NCI-H1105 treated with DMSO at 0.1 percent for 48 hours (cell line): ENCODE measurements around the gene AKNA.

Experiments
- DNase-seq: peaks from one replicate; lab custom pipeline; 2025; lab: John Stamatoyannopoulos, UW

The AKNA gene

GRCh38 chr9:114396558-114397218 is 8.9 kb upstream of the AKNA start:
- no peak for DNase-seq

- DNase-seq = no peak
These were observed 8.0 kb upstream of the AKNA start for GRCh38 chr9:114395768-114396167.

- no peak for DNase-seq
These were observed 7.5 kb upstream of the AKNA start for GRCh38 chr9:114395334-114395617.

- no peak for DNase-seq
These were observed 6.9 kb upstream of the AKNA start for GRCh38 chr9:114394523-114395333.

GRCh38 chr9:114392749-114393112 is 4.9 kb upstream of the AKNA start:
- no peak for DNase-seq

- no peak for DNase-seq
These were observed 3.2 kb upstream of the AKNA start for GRCh38 chr9:114390952-114391351.

- no peak for DNase-seq
These were observed 2.0 kb upstream of the AKNA start for GRCh38 chr9:114389612-114390368.

- DNase-seq = no peak
These were observed 1.1 kb upstream of the AKNA start for GRCh38 chr9:114388764-114389375.

GRCh38 chr9:114388357-114388682 is 538 bp upstream of the AKNA start:
- DNase-seq = no peak

GRCh38 chr9:114386886-114387679 is 699 bp downstream of the AKNA start:
- no peak for DNase-seq

GRCh38 chr9:114386361-114386885 is 1.4 kb downstream of the AKNA start:
- DNase-seq = no peak

- DNase-seq = no peak
These were observed 2.2 kb downstream of the AKNA start for GRCh38 chr9:114385397-114386181.

GRCh38 chr9:114384836-114385396 is 2.9 kb downstream of the AKNA start:
- DNase-seq = no peak

GRCh38 chr9:114384341-114384740 is 3.4 kb downstream of the AKNA start:
- DNase-seq = no peak

- DNase-seq = no peak
These were observed 4.1 kb downstream of the AKNA start for GRCh38 chr9:114383521-114384231.

GRCh38 chr9:114382699-114383520 is 4.9 kb downstream of the AKNA start:
- DNase-seq = no peak

GRCh38 chr9:114378883-114379282 is 8.9 kb downstream of the AKNA start:
- DNase-seq = no peak

- no peak for DNase-seq
These were observed 9.8 kb downstream of the AKNA start for GRCh38 chr9:114378016-114378415.
